ENCODE results near the gene GGNBP2.

Gene GGNBP2

DNA sequence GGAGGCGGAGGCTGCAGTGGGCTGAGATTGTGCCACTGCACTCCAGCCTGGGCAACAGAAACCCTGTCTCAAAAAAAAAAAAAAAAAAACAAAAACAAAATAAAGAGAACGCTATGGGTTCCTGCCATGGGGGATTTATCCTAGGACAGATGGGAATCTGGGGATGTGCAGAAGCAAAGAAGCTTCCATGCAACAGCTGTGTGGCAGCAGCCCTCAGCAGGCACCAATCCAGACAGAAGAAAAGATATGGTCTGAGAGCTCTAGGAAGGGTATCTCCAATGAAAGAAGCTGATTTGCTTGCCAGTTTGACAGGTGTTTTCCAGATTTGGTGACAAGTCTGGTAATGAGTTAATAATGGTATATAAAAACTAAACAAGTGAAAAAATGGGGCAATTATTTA lies 21.6 kb upstream of the GGNBP2 start:
- no peak for DNase-seq

DNA sequence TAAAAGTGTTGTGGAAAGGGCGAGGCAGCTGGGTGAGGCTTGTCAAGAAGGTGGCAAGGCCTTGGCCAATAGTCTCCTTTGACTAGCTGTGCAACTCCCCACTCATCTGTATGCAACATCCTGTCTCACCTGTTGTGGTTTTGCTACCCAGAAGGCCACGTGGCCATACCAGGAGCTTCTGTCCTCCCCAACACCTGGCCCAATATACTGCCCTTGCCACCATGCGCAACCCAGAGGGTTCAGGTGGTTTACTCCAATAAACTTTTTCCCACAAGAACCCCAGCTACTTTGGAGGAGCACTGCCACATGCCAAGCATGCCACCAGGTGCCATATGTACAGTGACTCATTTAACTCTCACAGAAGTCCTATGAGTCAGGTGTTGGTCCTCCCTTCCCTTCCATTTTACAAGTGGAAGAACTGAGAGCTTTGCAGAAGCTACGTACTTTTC lies 20.3 kb upstream of the GGNBP2 start:
- DNase-seq, result peak; percentile 61

- no peak for DNase-seq
Measured at GRCh38 chr17:36525113-36525512, 19.6 kb upstream of the GGNBP2 start.

DNA sequence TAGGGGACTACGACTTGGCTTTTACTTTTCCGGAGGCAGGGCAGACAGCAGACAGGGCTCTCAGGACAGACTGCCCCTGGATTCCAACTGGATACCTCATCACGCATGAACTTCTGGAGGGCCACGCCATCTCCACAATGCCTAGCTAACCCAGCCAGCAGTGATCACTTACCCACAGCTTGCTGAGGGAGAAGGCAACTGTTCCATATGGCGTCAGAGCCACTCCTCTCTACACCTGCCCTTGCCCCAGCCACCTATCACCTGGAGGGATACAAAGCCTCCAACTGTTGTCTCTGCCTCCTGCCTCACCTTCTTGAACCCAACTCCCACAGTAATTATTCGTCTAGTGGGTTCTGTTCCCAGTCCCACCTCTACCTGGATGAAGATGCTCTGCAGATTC lies 18.8 kb upstream of the GGNBP2 start:
- DNase-seq, result peak; percentile 52

DNA sequence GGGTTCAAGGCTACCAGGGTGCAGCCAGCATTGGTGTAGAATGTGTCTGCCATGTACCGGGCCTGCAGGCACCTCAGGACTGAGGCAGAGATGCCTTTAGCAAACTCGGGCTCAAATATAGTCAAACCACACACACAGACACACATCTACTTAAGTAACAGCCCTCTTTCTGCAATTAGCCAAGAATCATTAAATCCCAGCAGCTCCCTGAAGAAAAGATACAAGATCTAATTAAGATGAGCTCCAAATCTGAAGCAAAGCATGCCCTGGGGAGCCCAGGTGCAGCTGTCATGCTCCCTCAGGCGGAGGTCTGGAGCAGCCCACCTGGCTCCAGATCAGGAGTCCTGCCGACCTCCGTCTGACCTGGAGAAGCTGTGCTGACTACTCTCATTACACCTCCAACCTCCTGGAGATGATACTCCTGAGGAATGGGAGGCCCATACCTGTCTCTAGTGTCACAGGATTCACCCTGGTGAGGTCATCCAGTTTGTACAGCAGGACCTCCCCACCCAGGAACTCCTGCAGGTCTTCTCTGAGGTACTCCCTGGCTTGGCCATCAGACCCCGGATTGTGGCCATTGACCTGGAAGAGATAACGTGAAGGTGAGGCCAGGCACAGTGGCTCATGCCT lies 17.0 kb upstream of the GGNBP2 start:
- DNase-seq, result peak; percentile 51

DNA sequence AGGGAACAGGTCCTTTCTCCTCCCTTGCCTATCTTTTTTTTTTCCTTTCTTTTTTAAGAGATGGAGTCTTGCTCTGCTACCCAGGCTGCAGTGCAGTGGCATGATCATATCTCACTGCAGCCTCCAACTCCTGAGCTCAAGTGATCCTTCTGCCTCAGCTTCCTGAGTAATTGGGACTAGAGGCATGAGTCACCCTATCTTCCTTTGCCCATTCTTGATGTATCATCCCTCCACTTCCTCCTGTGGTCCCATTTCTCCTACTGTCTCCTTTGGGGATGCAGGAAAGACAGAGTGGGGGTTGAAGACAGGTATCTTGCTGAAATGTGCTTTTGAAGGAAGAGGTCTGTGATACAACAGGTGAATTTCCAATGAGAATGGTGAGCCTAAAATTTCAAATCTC lies 15.6 kb upstream of the GGNBP2 start:
- DNase-seq, result no peak

- DNase-seq, result peak; percentile 52
Measured at GRCh38 chr17:36532435-36532975, 12.2 kb upstream of the GGNBP2 start.

GRCh38 chr17:36533935-36534839 lies 10.5 kb upstream of the GGNBP2 start:
- DNase-seq, result no peak

DNA sequence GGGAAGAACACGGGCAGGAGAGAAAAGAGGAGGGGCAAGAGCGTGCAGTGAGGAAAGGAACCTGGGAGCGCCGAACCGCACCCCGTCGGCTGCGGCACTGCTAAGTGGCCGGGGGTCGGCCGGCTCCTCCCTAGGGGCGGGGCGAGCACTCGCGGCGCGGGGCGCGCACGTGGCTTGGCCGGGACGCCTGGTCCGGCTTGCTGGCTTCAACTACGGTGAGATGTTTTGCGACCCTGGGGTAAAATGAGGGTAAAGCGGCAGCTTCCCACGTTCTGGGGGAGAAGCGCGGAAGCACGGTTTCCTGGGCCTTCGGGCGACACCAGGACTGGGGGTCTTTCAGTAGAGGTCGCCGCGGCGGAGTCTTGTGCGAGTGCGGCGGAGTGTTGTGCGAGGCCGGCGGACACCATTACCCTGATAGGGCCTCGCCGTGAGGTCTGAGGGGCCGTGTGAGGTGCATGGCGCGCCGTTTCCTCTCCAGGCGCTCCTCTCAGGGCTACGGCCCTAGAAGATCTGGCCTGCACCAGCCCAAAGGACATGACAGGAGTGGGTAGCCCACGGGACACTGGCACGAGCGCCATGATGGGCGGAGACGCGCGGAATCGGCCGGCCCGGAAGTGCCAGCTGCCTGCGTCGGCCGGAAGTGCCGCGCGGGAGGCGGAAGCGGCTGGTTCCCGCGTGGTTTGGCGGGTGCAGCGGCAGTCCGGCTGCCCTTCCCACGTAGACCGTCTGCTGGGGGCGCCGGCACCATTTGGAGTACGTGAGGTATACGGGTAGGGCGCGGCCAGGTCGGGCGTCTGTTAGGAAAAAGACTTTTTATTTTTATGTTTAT lies 9.7 kb upstream of the GGNBP2 start, which contains the start of the genes MYO19 and PIGW:
Gene MYO19, minus strand, starts transcription at position 29 of the 829 bp plus-strand sequence. CDS start 2,330 bp downstream, outside the sequence.
Gene PIGW, plus strand, starts transcription at position 148 of the 829 bp plus-strand sequence. CDS start 2,115 bp downstream, outside the sequence.
- peak; percentile 95 for DNase-seq

GRCh38 chr17:36535669-36536081 lies 9.0 kb upstream of the GGNBP2 start:
- no peak for DNase-seq

GRCh38 chr17:36540696-36541095 lies 4.0 kb upstream of the GGNBP2 start:
- DNase-seq, result no peak

- DNase-seq, result peak; percentile 17
Measured at GRCh38 chr17:36542755-36543154, 2.0 kb upstream of the GGNBP2 start.

- no peak for DNase-seq
Measured at GRCh38 chr17:36544044-36544306, 744 bp upstream of the GGNBP2 start.

GRCh38 chr17:36545077-36545464 lies 352 bp downstream of the GGNBP2 start:
- DNase-seq, result peak; percentile 94

DNA sequence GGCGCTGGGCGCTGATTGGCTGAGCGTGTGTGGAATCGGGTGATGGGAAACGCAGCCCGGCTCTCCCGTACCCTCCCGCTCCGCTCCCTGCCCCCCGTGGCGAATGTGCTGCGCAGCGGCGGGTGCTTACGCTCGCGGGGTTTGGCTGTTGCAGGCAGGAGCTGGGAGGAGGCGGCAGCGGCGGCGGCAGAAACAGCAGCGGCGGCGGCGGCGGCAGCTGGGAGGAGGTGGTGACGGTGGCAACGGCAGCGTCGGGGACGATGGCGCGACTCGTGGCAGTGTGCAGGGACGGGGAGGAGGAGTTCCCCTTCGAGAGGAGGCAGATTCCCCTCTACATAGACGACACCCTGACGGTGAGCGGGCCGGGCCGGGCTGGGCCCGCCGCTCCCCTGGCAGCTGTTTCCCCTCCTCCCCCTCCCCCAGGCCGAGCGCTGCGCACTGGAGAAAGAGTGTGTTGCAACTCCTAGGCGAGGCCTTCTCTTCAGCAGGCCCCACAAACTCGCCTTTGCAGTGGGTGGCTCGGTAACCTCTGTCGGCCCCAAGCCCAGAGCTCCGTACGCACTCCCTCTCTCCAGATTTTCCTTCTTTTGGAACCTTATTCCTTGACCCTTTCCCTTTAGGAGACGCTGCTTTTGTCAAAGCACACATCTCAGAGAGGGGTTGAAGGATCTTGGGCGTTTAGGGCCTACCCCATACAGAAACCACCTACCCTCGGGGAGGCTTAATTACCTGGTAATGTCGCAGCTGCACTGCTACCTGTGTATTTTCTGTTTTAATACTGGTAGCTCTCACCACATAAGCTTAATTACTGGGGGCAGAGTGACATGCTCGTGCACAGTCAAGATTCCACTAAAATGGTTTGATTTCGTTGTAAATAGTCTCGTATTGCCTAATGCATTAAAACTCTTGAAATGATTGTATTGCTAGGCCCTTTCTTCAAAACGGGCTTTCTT lies 1.0 kb downstream of the GGNBP2 start:
- peak; percentile 98 for DNase-seq

DNA sequence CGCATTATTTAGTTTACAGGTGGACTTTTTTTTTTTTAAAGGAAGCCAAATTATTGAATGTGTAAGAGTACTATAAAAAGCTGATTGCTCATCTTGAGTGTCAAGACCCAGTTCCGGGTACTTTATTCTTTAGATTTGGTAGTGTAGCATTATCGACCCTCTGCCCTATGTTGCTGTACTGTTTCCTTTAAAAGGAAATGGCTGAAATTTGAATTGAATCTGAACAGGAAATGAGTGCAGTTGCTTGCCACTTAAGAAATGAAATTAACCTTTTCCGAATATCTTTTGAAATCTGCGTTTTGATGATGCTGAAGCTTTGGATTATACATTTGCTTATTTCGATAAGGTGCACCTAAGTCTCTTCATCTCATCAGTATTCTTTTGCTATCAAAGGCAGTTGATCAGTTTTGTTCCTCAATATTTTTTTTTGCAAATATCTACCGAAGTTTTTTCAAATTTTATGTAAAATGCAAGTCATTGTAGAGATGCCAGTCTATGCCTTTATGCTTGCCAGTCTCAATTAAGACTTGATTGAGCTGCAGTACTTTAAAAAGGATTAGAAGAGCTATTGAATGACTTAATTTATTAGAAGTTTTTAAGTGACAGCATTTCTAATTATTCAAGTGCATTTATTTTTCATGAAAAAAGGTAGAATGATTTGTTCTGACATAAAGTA lies 1.8 kb downstream of the GGNBP2 start:
- no peak for DNase-seq

DNA sequence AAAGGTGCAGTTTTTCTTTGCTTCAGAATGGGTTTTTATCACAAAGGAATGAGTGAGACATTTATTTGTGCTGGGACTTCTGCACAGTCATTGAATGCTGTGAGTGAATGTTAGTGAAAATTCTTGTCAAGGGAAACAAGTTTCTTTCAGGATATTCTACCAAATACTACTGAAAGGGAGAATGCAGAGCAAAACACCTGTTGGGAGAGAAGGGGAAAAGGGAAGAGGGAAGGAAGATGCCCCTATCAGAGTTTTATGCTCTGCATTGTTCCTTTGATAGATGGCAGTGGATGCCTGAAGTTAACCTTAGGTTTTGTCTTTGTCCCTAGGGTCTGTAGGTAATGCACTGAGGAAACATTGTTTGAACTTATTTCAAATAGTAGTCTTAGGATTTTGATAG lies 3.1 kb downstream of the GGNBP2 start:
- no peak for DNase-seq

DNA sequence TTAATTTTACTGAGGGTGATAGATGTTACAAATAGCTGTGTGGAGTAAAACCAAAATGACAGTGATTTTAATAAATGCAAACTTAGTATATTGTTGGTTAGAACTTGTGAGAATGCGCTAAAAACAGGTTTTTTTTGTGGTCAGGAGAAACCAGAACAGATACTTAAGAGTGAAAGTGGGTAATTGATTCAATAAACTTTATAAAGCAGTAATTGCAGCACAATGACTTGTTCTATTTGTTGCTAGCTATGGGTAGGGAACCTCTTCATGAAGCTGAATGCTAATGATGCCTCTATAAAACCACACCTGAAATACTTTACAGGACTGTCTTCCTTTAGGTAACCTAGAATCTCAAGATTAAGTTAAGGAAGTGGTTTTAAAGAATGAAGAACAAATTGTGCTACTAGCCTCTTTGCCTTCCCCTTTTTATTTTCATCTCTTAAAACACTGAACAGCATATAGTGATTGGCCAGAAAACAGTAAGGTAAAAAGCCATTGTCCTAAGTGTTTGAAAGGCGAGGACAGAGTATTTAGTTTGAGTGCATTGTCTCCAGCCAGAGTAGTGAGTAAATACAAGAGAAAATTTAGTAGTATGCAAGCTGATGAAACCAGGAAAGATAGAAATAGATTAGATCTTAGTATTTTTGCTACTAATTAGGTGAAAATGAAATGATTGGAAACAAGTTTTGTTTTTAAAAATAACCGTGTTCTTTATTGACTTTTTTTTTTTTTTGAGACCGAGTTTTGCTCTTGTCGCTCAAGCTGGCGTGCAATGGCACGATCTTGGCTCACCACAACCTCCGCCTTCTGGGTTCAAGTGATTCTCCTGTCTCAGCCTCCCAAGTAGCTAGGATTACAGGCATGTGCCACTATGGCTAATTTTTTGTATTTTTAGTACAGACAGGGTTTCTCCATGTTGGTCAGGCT lies 6.0 kb downstream of the GGNBP2 start:
- no peak for DNase-seq

GRCh38 chr17:36553459-36553858 lies 8.7 kb downstream of the GGNBP2 start:
- DNase-seq, result no peak

GRCh38 chr17:36566081-36566480 lies 21.4 kb downstream of the GGNBP2 start:
- DNase-seq, result no peak

Data from activated CD8-positive, alpha-beta memory T cell treated with anti-CD3 and anti-CD28 coated beads for 24 hours (primary cell).